Liver (tissue), 9 donors: ENCODE data around the gene PCDH9. TPM values are rescaled to one million over a fixed set of nuclear protein-coding genes. Genes with fewer than 3 reads are reported as not detected.

Experiments used
- DNase-seq: peaks from one replicate; pipeline ENCODE4 v3.0.0-alpha.2; 2017; ENCODE audit warnings: low spot score
- H3K27ac ChIP-seq, 2 donors: one replicate each; pipeline ENCODE4 v1.7.0; 2013; ENCODE audit warnings: inconsistent platforms in 2 of 2, low read length in 2 of 2, control low read depth in 1 of 2, low read depth in 1 of 2, mild to moderate bottlenecking in 1 of 2
- H3K27me3 ChIP-seq, 4 donors: one replicate each; pipeline versions ENCODE4 v1.6.1 to v1.7.0; 2013; ENCODE audit warnings: low read length in 3 of 4, inconsistent platforms in 1 of 4, mild to moderate bottlenecking in 1 of 4, moderate library complexity in 1 of 4; ENCODE audit not compliant: control insufficient read depth in 4 of 4, insufficient read depth in 4 of 4
- H3K36me3 ChIP-seq, 4 donors: one replicate each; pipeline versions ENCODE4 v1.6.1 to v1.7.0; 2013; ENCODE audit warnings: low read length in 3 of 4, mild to moderate bottlenecking in 3 of 4, low read depth in 1 of 4, moderate library complexity in 1 of 4; ENCODE audit not compliant: control insufficient read depth in 4 of 4, insufficient read depth in 3 of 4
- H3K4me1 ChIP-seq, 4 donors: one replicate each; pipeline versions ENCODE4 v1.6.1 to v1.7.0; 2013; ENCODE audit warnings: low read length in 3 of 4, mild to moderate bottlenecking in 3 of 4, moderate library complexity in 1 of 4; ENCODE audit not compliant: control insufficient read depth in 4 of 4, insufficient read depth in 4 of 4
- H3K4me3 ChIP-seq, 3 donors: one replicate each; pipeline versions ENCODE4 v1.6.1 to v1.7.0; 2013; ENCODE audit warnings: low read length in 3 of 3, control low read depth in 1 of 3, low read depth in 1 of 3, mild to moderate bottlenecking in 1 of 3
- H3K9ac ChIP-seq, 2 donors: one replicate each; pipeline ENCODE4 v1.7.0; 2013; ENCODE audit warnings: low read length in 2 of 2, mild to moderate bottlenecking in 2 of 2, moderate library complexity in 2 of 2, control low read depth in 1 of 2, low read depth in 1 of 2
- H3K9me3 ChIP-seq, 4 donors: one replicate each; pipeline versions ENCODE4 v1.6.1 to v1.7.0; 2013; ENCODE audit warnings: low read length in 3 of 4; ENCODE audit not compliant: control insufficient read depth in 4 of 4
- ATF3 ChIP-seq: IDR thresholded peaks from 2 replicates; pipeline ENCODE4 v1.6.1; 2016; ENCODE audit warnings: antibody characterized with exemption
- EGR1 ChIP-seq, 2 donors: IDR thresholded peaks; 2 replicates each; pipeline ENCODE4 v1.6.1; 2016 to 2018; ENCODE audit warnings: antibody characterized with exemption in 2 of 2, low read depth in 2 of 2
- GABPA ChIP-seq, 2 donors: IDR thresholded peaks in 1 of 2; conservative IDR thresholded peaks in 1 of 2; 2 replicates each; pipeline ENCODE4 v1.6.1; 2016; ENCODE audit warnings: antibody characterized with exemption in 2 of 2, mild to moderate bottlenecking in 1 of 2, moderate library complexity in 1 of 2
- HNF4G ChIP-seq: IDR thresholded peaks from 2 replicates; pipeline ENCODE4 v1.6.1; 2016; ENCODE audit warnings: antibody characterized with exemption
- NR2F2 ChIP-seq: IDR thresholded peaks from 2 replicates; pipeline ENCODE4 v1.6.1; 2016; ENCODE audit warnings: antibody characterized with exemption
- RAD21 ChIP-seq, 2 donors: IDR thresholded peaks; 2 replicates each; pipeline ENCODE4 v1.6.1; 2016; ENCODE audit warnings: antibody characterized with exemption in 2 of 2, mild to moderate bottlenecking in 2 of 2
- RXRA ChIP-seq, 2 donors: IDR thresholded peaks; 2 replicates each; pipeline ENCODE4 v1.6.1; 2017 to 2018; ENCODE audit warnings: antibody characterized with exemption in 2 of 2, mild to moderate bottlenecking in 1 of 2
- TAF1 ChIP-seq: conservative IDR thresholded peaks from 2 replicates; pipeline ENCODE4 v1.6.1; 2016; ENCODE audit warnings: antibody characterized with exemption, mild to moderate bottlenecking
- YY1 ChIP-seq: IDR thresholded peaks from 2 replicates; pipeline ENCODE4 v1.6.1; 2016; ENCODE audit warnings: antibody characterized with exemption, mild to moderate bottlenecking
- ZBTB33 ChIP-seq: IDR thresholded peaks from 2 replicates; pipeline ENCODE4 v1.6.1; 2016; ENCODE audit warnings: antibody characterized with exemption
- WGBS: extraction: QIAGEN DNeasy Blood & Tissue Kit; methylation state at CpG from one replicate; pipeline ENCODE4 v1.1.7; 2013; 5-methylcytosine and 5-hydroxymethylcytosine counted together
- polyA plus RNA-seq, 2 donors: library from polyadenylated mRNA; stranded (reverse) in 1 of 2; unstranded in 1 of 2; fragments of 200-250 nt in 1 of 2; fragments of >200 nt in 1 of 2; fragmentation: Nextera tagmentation in 1 of 2; extraction: Ambion mirVana in 1 of 2; gene quantifications; one replicate each; pipeline versions ENCODE4 v1.2.1 to v1.2.3, GENCODE V29; 2013 to 2015
- total RNA-seq, 2 donors: library from RNA; depleted of rRNA; stranded (reverse); fragments of >200 nt; gene quantifications; one replicate each; pipeline ENCODE4 v1.2.3, GENCODE V29; 2014
- TF ChIP-seq, protein P1 (sequence below): IDR thresholded peaks from 2 replicates; pipeline ENCODE4 v1.6.1; 2016; ENCODE audit warnings: antibody characterized with exemption
- TF ChIP-seq, protein P2 (sequence below): fragments of 150-350 bp; IDR thresholded peaks from 2 replicates; pipeline ENCODE4 v1.5.1; 2017; ENCODE audit warnings: improper control_type of control experiment, low read depth, low read length; ENCODE audit not compliant: missing input control
- TF ChIP-seq, protein P3 (sequence below): IDR thresholded peaks from 2 replicates; pipeline ENCODE4 v1.6.1; 2016; ENCODE audit warnings: antibody characterized with exemption, mild to moderate bottlenecking
- donor health status: healthy.
- donor health status: healthy.
- donor health status: healthy.
- donor health status: healthy.
- donor health status: healthy.

Gene PCDH9
- total and polyA plus RNA-seq, 4 donors: 0.90 to 4.0 (median 2.2) TPM

DNA sequence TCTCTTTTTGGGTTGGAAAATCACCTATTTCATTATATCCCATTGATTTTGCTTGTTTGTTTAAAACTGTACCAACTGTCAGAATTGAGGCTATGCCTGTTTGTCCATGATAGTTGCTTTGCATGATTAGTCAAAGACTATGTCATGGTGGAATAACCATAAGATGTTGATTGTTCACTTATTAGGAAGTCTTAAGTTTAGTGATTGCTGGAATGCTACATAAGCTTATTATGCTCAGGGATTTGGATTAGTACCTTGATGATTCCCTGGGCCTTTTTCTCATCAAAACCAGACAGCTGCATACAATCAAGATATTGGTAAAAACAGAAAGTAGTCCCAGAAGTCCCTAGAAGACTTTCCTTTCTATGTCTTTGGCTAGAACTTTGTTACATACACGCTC lies 954.7 kb downstream of the PCDH9 start:
- 80% methylated on average over 1 of the region's 1 CpG for WGBS
- Histone ChIP-seq H3K4me1 (no peaks in the 10 kb centered on the region), H3K9me3 (peaks cover 0 to 4% (median 2%) of the 10 kb centered on the region in 4 donors), H3K27ac (no peak overlapping the region), H3K36me3 (no peaks in the 10 kb centered on the region), H3K4me3 (no peak overlapping the region), H3K27me3 (no peaks in the 10 kb centered on the region), H3K9ac (no peak overlapping the region)
- TF ChIP-seq, protein P1, sequence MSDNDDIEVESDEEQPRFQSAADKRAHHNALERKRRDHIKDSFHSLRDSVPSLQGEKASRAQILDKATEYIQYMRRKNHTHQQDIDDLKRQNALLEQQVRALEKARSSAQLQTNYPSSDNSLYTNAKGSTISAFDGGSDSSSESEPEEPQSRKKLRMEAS: no peak
- no peak for TF ChIP-seq RXRA (IDR thresholded peaks at IDR 0.05)
- TF ChIP-seq ZBTB33: no peak
- TF ChIP-seq RAD21 (IDR thresholded peaks at IDR 0.05): no peak
- TF ChIP-seq TAF1: no peak
- TF ChIP-seq NR2F2: no peak
- TF ChIP-seq ATF3: no peak
- TF ChIP-seq GABPA (IDR thresholded peaks at IDR 0.05 in 1 of 2, conservative IDR thresholded peaks at IDR 0.05 in 1 of 2): no peak
- TF ChIP-seq, protein P2, sequence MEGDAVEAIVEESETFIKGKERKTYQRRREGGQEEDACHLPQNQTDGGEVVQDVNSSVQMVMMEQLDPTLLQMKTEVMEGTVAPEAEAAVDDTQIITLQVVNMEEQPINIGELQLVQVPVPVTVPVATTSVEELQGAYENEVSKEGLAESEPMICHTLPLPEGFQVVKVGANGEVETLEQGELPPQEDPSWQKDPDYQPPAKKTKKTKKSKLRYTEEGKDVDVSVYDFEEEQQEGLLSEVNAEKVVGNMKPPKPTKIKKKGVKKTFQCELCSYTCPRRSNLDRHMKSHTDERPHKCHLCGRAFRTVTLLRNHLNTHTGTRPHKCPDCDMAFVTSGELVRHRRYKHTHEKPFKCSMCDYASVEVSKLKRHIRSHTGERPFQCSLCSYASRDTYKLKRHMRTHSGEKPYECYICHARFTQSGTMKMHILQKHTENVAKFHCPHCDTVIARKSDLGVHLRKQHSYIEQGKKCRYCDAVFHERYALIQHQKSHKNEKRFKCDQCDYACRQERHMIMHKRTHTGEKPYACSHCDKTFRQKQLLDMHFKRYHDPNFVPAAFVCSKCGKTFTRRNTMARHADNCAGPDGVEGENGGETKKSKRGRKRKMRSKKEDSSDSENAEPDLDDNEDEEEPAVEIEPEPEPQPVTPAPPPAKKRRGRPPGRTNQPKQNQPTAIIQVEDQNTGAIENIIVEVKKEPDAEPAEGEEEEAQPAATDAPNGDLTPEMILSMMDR: no peak
- no peak for TF ChIP-seq EGR1 (IDR thresholded peaks at IDR 0.05; ENCODE audit: low read depth in 2 of 2)
- TF ChIP-seq, protein P3, sequence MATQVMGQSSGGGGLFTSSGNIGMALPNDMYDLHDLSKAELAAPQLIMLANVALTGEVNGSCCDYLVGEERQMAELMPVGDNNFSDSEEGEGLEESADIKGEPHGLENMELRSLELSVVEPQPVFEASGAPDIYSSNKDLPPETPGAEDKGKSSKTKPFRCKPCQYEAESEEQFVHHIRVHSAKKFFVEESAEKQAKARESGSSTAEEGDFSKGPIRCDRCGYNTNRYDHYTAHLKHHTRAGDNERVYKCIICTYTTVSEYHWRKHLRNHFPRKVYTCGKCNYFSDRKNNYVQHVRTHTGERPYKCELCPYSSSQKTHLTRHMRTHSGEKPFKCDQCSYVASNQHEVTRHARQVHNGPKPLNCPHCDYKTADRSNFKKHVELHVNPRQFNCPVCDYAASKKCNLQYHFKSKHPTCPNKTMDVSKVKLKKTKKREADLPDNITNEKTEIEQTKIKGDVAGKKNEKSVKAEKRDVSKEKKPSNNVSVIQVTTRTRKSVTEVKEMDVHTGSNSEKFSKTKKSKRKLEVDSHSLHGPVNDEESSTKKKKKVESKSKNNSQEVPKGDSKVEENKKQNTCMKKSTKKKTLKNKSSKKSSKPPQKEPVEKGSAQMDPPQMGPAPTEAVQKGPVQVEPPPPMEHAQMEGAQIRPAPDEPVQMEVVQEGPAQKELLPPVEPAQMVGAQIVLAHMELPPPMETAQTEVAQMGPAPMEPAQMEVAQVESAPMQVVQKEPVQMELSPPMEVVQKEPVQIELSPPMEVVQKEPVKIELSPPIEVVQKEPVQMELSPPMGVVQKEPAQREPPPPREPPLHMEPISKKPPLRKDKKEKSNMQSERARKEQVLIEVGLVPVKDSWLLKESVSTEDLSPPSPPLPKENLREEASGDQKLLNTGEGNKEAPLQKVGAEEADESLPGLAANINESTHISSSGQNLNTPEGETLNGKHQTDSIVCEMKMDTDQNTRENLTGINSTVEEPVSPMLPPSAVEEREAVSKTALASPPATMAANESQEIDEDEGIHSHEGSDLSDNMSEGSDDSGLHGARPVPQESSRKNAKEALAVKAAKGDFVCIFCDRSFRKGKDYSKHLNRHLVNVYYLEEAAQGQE: no peak
- no peak for TF ChIP-seq YY1
- DNase-seq: no peak

DNA sequence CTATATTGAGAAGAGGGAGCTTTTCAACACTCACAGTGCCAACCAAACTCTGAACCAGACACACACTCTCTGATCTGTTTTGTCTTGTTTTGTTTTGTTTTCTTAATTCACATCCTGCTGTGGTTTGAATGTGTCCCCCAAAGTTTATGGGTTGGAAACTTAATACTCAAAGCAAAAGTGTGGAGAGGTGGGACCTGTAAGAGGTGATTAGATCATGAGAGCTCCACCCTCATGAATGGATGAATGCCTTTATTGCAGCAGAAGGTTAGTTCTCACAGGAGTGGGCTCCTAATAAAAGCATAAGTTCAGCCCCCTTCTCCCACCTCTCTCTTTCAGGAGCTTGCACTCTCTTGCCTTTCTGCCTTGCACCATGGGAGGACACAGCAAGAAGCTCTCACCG lies 957.1 kb downstream of the PCDH9 start:
- whole genome bisulfite sequencing: 65% methylated on average over 1 of the region's 1 CpG
- no peak for DNase-seq
- H3K4me1 ChIP-seq: no peaks in the 10 kb centered on the region
- peaks cover 0 to 4% (median 2%) of the 10 kb centered on the region in 4 donors for H3K9me3 ChIP-seq
- H3K4me3 ChIP-seq: no peak overlapping the region
- H3K36me3 ChIP-seq: no peaks in the 10 kb centered on the region
- no peaks in the 10 kb centered on the region for H3K27me3 ChIP-seq
- H3K27ac ChIP-seq: no peak overlapping the region
- no peak for TF ChIP-seq HNF4G
- no peak overlapping the region for H3K9ac ChIP-seq
